HS-27A (cell line): ENCODE results near the gene CHRNA10.
"Not testable (repeated sequence)": the region's sequence is repeated elsewhere in the genome, so short reads cannot be mapped to it uniquely, and the experiment has no call there.

Source experiments
- DNase-seq: peaks from one replicate; pipeline ENCODE4 v3.0.0-alpha.2; 2012; ENCODE audit warnings: low read depth, missing footprints

CHRNA10 gene

GRCh38 chr11:3664032-3664630 lies 7.1 kb downstream of the CHRNA10 start:
- DNase-seq, result no peak

- no peak for DNase-seq
Observed at GRCh38 chr11:3662856-3663255, 8.3 kb downstream of the CHRNA10 start.

DNA sequence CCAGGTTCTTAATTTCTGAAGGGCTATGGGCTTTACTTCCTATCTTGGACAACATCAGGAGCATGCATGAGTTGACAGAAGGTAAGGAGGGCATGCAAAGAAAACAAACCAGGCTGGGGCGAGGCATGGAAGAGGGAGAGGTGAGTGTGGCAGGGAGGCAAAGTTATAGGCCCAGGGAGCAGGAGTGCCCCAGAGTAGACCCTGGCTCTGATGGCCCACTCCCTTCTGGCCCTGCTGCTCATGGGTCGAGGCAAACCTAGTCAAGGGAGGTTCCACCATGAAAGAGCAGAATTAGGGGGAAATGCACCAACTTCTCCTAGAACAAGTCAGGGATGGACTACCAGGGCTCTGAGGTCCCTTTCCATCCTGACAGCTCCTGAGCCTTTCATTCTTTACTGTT lies 10.2 kb downstream of the CHRNA10 start:
- no peak for DNase-seq

- DNase-seq, result no peak
Observed at GRCh38 chr11:3659595-3660515, 11.3 kb downstream of the CHRNA10 start.

GRCh38 chr11:3658252-3658651 lies 12.9 kb downstream of the CHRNA10 start:
- DNase-seq, result no peak

DNA sequence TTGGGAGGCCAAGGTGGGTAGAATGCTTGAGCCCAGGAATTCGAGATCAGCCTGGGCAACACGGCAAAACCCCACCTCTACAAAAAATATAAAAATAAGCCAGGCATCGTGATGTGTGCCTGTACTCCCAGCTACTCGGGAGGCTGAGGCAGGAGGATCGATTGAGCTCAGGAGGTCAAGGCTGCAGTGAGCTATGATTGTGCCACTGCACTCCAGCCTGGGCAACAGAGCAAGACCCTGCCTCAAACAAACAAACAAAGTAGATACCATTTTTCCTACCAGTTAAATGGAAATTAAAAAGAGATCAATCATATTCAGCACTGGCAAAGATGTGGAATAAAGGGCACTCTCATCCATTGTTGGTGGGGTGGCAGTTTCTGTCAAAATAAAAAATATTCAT lies 13.9 kb downstream of the CHRNA10 start:
- not testable (repeated sequence) for DNase-seq

GRCh38 chr11:3655547-3655946 lies 15.6 kb downstream of the CHRNA10 start:
- no peak for DNase-seq

DNA sequence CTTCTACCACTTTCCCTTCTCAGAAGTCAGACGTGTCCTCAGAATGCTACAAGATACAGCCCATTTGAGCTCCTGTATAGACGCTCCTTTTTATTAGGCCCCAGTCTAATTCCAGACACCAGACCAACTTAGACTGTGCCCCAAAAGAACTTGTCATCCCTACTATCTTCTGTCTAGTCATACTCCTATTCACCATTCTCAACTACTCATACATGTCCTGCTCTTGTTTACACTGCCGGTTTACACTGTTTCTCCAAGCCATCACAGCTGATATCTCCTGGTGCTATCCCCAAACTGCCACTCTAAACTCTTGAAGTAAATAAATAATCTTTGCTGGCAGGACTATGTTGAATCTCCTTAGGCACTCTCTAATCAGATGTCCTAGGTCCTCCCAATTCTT lies 18.7 kb downstream of the CHRNA10 start:
- not testable (repeated sequence) for DNase-seq

DNA sequence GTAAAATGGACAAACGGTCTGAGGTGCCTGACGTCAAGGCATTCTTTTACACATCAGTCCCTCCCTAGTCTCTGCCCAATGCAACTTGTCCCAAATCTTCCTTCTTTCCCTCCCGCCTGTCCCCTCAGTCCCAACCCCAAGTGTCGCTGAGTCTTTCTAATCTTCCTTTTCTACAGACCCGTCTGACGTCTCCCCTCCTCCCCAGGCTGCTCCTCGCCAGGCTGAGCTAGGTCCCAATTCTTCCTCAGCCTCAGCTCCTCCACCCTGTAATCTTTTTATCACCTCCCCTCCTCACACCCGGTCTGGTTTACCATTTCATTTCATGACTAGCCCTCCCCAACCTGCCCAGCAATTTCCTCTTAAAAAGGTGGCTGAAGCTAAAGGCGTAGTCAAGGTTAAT lies 21.8 kb downstream of the CHRNA10 start:
- DNase-seq, result not testable (repeated sequence)

DNA sequence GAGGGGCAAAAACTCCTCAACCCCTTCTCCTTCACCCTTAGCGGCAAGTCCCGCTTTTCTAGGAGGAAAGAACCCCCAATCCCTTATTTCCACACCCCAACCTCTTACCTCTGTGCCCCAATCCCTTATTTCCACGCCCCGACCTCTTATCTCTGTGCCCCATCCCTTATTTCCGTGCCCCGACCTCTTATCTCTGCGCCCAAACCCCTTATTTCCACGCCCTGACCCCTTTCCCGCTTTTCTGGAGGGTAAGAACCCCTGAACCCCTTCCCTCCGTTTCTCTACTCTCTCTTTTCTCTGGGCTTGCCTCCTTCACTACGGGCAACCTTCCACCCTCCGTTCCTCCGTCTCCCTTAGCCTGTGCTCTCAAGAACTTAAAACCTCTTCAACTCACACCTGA lies 22.3 kb downstream of the CHRNA10 start:
- DNase-seq, result not testable (repeated sequence)

DNA sequence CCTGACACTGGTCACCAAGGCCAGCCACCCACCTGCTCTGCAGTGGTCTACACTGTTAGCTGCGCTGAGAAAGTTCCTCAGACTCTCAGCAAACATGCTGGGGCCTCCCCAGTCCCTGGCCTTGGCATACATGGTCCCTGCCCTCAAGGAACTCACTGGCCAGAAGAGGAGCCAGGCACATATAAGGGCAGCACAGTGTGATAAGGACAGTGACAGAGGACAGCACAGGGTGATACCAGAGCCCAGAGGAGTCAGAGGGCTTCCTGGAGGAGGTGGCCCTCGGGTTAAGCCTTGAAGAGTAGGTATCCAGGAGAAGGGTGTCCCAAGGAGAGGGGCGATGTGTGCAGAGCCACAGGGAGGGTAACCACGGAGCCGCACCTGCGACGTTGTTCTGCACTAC lies 25.6 kb downstream of the CHRNA10 start:
- DNase-seq, result no peak

DNA sequence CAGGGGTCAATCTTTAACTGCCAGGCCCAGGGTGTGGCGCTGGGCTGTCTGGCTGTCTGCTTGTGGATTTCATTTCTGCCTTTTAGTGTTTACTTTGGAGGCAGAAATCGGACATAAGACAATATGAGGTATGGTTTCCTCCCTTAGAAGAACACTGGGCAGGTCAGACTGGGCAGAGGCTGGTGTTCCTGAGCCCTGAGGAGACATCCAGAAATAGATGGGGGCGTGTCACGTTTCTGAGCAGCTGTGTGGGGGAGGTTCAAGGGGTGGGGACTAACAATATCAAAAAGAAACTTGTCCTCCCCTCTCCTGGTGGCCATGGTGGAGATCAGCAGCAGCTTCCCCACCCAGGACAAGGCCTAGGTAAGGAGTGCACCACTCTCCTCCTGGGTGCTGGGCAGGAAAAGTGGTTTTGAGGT lies 26.4 kb downstream of the CHRNA10 start, which contains the start of gene ART1:
TSS of gene ART1 (plus strand) at position 312 of the 419 bp plus-strand sequence. CDS start 14,086 bp downstream, outside the sequence.
- DNase-seq, result no peak

- DNase-seq, result not testable (repeated sequence)
Observed at GRCh38 chr11:3643102-3643546, 28.1 kb downstream of the CHRNA10 start.

- DNase-seq, result no peak
Observed at GRCh38 chr11:3642071-3642951, 28.9 kb downstream of the CHRNA10 start.

DNA sequence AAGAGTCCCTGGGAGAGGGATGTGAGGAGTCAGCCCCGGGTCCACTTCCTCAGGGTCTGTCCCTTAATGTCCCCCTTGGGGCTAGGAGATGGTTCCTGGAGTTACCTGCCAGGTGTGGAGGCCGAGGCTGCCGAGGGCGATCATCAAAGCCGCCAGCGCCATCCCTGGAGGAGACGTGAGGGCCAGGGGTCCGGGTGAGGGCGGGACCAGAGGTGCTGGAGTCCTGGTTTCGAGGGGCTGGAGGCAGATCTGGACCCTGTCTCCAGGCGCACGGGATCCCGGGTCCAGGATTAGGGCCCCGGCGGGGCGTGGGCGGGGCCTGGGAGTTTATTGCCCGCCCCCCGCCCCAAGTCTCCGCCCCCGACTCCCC lies 29.5 kb downstream of the CHRNA10 start, which contains the start of gene ART5:
TSS of gene ART5 (minus strand) at position 292 of the 370 bp plus-strand sequence. CDS start at position 162, 130 bp downstream.
- no peak for DNase-seq

GRCh38 chr11:3641191-3641590 lies 30.0 kb downstream of the CHRNA10 start:
- DNase-seq, result no peak

DNA sequence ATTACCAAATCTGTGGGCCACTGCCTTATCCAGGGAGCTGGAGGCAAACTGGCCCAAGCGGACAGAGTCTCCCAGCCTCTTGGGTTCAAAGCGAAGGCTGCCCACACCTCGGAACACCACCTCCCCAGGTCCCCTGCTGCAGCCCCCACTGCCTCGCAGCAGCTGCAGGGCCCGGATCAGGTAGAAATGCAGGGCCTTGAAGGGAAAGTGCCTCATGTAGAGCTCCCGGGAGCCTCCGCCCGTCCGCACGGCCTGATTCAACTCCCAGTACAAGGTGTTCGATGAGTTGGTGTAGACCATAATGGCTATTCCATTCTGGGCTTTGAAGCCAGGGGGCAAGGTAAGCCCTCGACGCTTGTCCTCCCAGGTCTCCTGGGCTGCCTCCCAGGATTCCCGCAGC lies 31.3 kb downstream of the CHRNA10 start:
- no peak for DNase-seq

- DNase-seq, result no peak
Observed at GRCh38 chr11:3638513-3638912, 32.7 kb downstream of the CHRNA10 start.

DNA sequence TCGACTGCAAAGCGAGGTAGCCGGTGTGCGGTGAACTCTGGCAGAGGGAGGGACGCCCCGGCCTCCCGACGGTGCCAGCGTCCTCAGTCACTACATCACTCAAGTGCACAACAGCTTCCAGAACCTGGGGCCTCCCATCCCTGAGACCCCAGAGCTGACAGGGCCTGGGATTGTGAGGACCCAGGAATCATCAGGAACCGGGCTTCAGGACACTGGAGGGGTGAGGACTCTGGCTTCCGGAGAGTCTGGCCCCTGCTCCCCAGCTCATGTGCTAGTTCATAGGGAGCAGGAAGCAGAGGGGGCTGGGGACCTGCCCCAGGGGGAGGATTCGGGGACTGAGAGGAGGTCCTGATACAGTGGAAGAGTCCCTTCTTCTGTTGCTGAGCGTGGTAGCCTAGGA lies 34.0 kb downstream of the CHRNA10 start:
- DNase-seq, result no peak

DNA sequence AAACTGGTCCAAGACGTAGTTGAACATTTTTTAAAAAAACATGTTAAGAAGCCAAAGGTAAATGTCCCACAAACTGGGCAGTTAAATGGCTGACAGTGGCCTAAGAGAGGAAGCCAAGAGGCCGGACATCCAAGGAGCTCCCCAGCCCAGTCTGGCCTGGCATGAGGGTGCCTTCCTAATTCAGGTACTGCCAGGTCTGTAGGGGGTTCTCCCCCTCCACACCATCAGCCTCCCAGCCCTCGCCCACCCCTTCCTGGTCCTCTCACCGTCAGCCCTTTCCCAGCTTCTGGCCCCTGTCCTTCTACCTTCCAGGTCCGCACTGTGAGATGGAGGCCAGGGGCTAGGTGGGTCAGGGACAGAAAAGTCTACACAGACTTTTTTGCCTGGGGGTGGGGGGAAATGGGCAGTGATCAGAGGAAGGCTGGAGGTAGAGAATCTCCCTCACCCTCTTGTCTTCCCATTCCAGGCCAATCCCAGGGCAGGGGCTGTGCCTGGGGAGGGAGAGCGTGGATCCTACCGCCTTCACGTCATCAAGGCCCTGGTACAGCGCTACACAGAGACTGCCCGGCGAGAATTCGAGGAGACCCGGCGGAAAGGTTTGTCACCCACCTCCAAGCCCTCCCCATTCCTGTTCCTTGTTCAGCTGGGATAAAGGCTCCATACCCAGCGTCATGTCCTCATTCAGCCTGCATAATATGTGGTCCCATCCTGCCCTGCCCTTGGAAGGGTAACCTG lies 35.4 kb downstream of the CHRNA10 start:
- DNase-seq, result no peak

DNA sequence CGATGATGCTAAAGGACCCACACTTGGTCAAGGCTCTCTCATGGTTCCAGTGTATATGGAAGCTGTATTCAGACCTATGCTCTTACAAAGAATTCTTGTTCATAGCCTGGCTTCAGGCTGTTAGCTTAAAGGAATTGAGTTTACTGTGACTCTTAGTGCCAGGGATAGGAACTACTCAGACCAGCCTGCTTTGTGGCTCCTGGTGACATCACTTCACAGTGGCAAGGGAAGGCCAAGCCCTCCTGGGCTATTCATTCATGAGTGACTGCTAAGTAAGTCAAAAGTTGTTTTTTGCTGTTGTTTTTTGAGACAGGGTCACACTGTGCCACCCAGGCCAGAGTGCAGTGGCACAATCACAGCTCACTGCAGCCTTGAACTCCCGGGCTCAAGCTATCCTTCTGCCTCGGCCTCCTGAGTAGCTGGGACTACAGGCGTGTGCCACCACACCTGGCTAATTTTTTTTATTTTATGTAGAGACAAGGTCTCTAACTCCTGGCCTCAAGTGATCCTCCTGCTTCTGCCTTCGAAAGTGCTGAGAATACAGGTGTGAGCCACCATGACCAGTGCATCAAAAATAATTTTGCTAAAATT lies 39.0 kb downstream of the CHRNA10 start:
- no peak for DNase-seq
